ENCODE measurements around the gene TBC1D22A.
"Not testable (repeated sequence)": the region's sequence is repeated elsewhere in the genome, so short reads cannot be mapped to it uniquely, and the experiment has no call there.

TBC1D22A gene

GRCh38 chr22:46978668-46979067 lies 216.2 kb downstream of the TBC1D22A start:
- not testable (repeated sequence) for DNase-seq

- no peak for DNase-seq
Measured at GRCh38 chr22:46979506-46979905, 217.1 kb downstream of the TBC1D22A start.

GRCh38 chr22:46980392-46980791 lies 217.9 kb downstream of the TBC1D22A start:
- no peak for DNase-seq

- no peak for DNase-seq
Measured at GRCh38 chr22:46982635-46983034, 220.2 kb downstream of the TBC1D22A start.

- no peak for DNase-seq
Measured at GRCh38 chr22:46983046-46983445, 220.6 kb downstream of the TBC1D22A start.

- no peak for DNase-seq
Measured at GRCh38 chr22:46984751-46985506, 222.5 kb downstream of the TBC1D22A start.

- no peak for DNase-seq
Measured at GRCh38 chr22:46985507-46985882, 223.0 kb downstream of the TBC1D22A start.

- no peak for DNase-seq
Measured at GRCh38 chr22:46986788-46987187, 224.3 kb downstream of the TBC1D22A start.

- DNase-seq: no peak
Measured at GRCh38 chr22:46990937-46991550, 228.6 kb downstream of the TBC1D22A start.

- no peak for DNase-seq
Measured at GRCh38 chr22:46991666-46992065, 229.2 kb downstream of the TBC1D22A start.

- no peak for DNase-seq
Measured at GRCh38 chr22:46992121-46992731, 229.8 kb downstream of the TBC1D22A start.

- DNase-seq: no peak
Measured at GRCh38 chr22:46993633-46994032, 231.2 kb downstream of the TBC1D22A start.

- no peak for DNase-seq
Measured at GRCh38 chr22:46994265-46994664, 231.8 kb downstream of the TBC1D22A start.

- DNase-seq: no peak
Measured at GRCh38 chr22:46994983-46995382, 232.5 kb downstream of the TBC1D22A start.

- no peak for DNase-seq
Measured at GRCh38 chr22:46995501-46996360, 233.3 kb downstream of the TBC1D22A start.

- DNase-seq: no peak
Measured at GRCh38 chr22:46996595-46997310, 234.3 kb downstream of the TBC1D22A start.

- no peak for DNase-seq
Measured at GRCh38 chr22:46997311-46997970, 235.0 kb downstream of the TBC1D22A start.

GRCh38 chr22:46998331-46998730 lies 235.9 kb downstream of the TBC1D22A start:
- no peak for DNase-seq

GRCh38 chr22:47000256-47000655 lies 237.8 kb downstream of the TBC1D22A start:
- no peak for DNase-seq

GRCh38 chr22:47000888-47001287 lies 238.4 kb downstream of the TBC1D22A start:
- no peak for DNase-seq

GRCh38 chr22:47001288-47001687 lies 238.8 kb downstream of the TBC1D22A start:
- DNase-seq: no peak

GRCh38 chr22:47002692-47003091 lies 240.2 kb downstream of the TBC1D22A start:
- no peak for DNase-seq
